Measurements from ENCODE around the gene COMT.
A peak's percentile ranks its signal among the peaks of the same experiment; 100 is the strongest.
"Not testable (repeated sequence)": the region's sequence is repeated elsewhere in the genome, so short reads cannot be mapped to it uniquely, and the experiment has no call there.

The COMT gene

DNA sequence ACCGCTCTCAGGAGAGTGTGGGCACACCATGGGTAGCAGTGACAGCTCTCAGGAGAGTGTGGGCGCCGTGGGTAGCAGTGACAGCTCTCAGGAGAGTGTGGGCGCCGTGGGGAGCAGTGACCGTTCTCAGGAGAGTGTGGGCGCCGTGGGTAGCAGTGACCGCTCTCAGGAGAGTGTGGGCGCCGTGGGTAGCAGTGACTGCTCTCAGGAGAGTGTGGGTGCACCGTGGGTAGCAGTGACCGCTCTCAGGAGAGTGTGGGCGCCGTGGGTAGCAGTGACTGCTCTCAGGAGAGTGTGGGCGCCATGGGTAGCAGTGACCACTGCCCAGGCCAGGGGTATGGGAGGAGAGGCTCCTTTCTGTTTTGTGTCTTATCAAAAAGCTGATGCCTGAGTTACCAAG lies 33.7 kb upstream of the COMT start:
- DNase-seq (ENCODE audit: low read depth in 1 of 2, low spot score in 1 of 2) = not testable (repeated sequence)

DNA sequence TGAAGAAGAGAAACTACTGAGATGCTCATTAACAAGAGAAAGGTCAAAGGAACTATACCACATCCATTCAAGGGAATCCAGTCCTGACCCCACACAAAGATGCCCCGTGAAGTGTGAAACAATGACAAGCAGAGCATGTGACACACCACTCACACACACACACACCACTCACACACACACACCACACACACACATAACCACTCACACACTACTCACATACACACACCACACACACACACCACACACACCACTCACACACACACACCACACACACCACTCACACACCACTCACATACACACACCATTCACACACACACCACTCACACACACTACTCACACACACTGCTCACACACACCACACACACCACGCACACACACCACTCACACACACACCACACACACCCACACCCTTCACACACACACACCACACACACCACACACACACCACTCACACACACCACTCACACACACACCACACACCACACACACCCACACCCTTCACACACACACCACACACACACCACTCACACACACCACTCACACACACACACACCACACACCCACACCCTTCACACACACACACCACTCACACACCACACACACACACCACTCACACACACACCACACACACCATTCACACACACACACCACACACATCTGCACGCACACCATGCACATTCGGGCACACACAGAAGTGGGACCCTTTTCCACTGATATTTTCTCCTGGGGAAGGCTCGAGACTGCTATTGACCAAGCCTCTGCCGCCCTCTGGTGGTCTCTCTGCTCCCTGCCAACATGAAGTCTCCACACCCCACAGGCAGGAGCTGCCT lies 32.0 kb upstream of the COMT start:
- peak; percentile 68 to 77 for DNase-seq (ENCODE audit: low read depth in 1 of 2, low spot score in 1 of 2)

DNA sequence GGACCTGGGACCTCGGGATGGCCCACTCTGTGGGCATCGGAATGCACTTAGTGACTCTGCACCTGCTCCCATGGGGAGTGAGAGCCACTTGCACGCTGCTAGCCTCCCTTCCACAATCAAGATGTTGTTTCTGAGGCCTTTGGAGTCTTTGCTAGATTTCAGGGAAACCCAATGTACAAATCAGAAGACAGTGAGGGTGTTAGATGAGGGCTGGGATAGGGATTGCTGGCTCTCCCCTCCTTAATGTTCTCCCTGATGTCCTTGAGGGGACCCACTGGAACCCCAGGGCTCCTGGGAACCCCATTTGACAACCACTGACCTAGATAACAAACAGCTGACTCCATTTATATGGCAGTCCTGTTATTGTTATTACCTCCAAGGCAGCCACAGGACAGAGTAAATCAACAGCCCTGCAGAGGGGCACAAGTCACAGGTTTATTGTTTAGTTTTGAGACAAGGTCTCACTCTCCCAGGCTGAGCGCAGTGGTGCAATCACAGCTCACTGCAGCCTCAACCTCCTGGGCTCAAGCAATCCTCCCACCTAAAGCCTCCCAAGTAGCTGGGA lies 31.3 kb upstream of the COMT start:
- DNase-seq (ENCODE audit: low read depth in 1 of 2, low spot score in 1 of 2) = no peak

DNA sequence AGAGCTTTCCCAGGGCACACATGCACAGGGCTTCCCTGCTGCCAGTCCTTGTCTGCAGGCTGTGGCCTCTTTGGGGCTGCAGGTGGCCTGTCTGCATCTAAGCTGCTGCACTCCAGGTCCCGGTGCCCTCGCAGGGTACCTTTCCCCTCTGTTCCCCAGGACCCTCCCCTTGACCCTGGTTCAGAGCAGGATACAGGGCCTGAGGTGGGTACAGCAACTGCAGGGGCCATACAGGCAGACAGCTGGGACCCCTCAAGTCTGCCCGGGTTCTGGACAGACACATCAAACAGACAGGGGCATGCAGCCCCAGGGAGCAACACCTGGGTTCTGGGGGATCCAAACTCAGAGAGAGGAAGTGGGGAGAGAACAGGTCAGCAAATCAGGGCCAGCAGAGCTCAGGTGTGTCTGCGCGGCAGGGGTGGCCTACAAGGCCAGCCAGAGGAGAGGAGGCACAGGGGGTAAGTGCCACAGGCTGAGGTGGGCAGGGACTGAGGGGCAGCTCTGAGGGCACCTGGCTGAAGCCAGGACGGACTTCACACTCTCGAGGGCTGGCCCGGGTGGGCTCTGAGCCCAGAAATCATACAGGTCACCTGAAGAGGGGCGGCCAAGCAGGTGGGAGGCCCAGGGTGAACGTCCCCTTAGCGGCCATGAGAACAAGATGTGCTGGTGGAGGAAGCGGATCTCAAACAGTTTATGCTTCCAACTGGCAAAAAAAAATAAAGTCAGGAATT lies 29.9 kb upstream of the COMT start:
- DNase-seq (ENCODE audit: low read depth in 1 of 2, low spot score in 1 of 2) = no peak

DNA sequence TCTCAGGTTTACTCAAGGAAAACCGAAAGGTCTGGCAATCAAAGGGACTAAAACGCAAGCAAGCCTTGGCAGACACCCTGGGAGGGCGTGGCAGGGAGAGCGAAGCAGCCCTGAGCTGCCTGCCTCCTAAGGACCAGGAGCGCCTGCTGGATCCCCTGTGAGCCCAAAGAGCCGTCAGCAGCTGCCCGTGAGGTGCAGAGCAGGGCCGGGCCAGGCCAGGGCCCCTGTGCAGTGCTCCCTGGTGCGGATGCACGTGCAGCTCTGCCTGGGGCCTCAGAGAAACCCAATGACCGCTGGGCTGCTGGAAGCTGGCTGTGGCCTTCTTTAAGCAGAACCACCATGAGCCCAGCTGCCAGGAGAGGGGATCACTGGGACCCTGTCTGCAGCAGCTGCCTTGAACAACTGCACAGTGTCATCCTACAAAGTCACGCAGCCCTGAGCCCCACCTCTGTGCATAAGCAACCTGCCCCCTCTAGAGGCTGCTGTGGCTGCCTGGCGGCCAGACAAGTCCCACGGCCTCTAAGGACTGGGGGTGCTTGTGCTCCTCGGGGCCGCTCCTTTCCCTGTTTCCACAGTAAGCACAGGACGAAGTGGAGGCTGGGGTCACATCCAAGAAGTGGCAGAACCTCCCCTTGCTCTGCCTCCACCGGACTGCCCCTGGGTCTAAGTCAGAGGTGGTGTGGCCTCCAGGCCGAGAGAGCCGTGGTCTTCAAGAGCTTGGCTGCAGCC lies 29.1 kb upstream of the COMT start:
- DNase-seq (ENCODE audit: low read depth in 1 of 2, low spot score in 1 of 2) = no peak

DNA sequence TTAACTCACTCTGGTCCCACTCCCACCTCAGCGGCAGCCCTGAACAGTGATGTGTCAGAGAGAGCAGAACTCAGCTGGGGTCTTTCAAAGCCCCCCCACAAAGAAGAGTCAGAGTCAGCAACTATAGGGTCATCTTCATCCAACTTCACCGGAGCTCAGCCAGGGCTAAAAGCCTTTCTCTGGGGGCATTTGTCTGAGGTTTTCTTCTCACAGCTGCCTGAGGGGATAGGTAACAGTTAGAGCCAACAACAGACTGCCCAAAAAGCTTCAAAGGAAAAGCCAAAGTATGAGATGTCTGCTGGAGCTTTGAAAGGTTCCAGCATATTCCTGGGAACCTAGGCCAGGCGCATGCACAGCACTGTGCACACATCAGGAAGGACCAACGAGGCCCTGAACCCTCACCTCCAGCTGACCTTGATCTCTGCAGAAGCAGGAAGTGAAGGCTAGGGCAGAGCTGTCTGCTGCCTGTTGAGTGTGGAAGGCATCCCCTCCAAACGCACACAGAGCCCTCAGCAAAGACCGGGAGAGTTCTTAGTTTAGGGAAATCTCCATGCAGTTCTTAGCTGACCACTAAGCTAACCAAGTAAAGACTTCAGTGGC lies 28.1 kb upstream of the COMT start:
- DNase-seq (ENCODE audit: low read depth in 1 of 2, low spot score in 1 of 2) = no peak

DNA sequence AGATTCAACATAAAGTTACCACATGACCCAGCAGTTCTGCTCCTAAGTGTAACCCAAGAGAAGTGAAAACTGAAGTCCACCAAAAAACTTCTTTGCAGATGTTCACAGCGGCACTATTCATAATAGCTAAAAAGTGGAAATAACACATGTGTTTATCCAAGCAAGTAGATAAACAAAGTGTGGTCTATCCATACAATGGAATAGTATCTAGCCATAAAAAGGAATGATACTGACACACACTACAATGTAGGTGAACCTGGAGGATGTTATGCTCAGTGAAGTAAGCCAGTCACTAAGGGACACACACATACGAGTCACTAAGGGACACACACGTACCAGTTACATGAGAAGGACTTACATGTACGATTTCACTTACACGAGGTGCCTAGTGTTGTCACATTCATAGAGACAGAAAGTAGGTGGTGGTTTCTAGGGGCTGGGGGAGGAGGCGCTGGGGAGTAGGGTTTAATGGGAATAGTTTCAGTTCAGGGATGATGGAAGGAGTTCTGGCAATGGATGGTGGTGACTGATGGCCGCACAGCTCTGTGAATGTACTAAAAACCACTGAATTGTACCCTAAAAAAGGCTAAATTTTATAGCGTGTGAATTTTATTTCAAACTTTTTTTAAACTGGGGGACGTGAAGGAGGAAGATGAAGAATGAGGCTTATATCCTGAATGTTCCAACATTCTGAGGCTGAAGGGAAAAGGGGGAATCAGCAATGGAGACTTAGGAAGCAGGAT lies 27.2 kb upstream of the COMT start:
- DNase-seq (ENCODE audit: low read depth in 1 of 2, low spot score in 1 of 2) = no peak

DNA sequence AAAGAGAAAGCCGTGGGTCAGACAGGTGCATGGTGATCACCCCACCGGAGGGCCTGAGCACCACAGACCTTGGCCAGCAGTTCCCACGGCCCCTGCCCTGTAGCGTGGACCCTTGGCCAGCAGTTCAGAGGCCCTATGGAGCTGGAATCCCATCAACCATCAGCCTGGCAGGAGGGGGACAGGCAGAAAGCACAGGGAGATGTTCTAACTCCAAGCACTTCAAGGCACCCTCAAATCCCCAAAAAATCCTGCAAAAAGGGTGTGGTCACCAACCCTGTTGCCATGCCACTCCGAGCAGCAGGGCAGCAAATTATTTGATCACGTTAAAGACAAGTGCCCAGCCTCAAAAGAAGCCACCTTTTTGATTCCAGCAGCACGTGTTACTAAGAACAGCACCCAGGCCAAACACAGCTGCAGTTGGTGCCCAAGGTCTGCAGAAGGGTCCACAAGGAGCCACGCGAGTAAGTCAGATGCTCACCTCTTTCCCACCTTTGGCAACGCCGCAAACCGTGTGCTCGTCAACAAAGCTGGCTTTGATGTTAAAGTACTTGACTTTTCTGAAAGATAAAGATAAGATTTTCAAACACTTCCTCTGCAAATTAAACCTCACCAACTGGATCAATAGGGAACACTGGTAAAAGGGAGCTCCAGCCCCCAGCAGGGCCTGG lies 26.2 kb upstream of the COMT start:
- no peak for DNase-seq (ENCODE audit: low read depth in 1 of 2, low spot score in 1 of 2)

DNA sequence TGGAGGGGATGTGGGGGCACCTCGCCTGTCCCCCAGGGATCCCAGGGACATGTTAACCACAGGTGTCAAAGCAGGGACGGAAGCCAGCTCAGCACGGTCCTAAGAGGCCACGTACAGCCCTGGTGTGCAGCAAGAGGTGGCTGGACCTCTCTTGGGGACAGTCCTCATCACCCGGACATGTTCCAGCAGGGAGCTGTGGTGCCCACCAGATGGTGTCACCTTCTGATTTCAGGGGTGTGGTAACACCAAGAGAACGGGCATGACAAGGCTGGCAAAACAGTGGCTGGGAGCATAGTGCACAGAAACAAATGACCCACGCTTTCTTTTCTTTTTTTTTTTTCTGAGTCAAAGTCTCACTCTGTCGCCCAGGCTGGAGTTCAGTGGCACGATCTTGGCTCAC lies 25.6 kb upstream of the COMT start:
- DNase-seq (ENCODE audit: low read depth in 1 of 2, low spot score in 1 of 2) = no peak

DNA sequence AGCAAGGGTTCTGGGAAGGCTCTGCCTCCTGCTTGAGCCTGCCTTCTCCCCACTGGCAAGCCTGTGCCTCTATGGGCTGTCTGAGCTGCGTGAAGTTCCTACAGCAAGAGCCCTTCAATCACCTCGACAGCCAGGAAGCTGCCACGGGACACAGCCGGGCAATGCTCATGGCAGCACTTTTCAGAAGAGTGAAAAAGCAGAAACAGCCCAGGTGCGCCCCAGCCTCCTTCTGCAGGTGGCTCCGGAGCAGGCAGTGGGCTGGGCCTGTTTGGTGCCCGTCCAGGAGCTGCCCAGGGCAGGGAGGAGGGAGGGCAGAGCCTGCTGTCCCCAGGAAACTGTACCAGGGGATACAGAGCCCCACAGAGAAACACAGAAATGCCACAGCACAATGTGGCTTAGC lies 24.6 kb upstream of the COMT start:
- DNase-seq (ENCODE audit: low read depth in 1 of 2, low spot score in 1 of 2) = no peak

DNA sequence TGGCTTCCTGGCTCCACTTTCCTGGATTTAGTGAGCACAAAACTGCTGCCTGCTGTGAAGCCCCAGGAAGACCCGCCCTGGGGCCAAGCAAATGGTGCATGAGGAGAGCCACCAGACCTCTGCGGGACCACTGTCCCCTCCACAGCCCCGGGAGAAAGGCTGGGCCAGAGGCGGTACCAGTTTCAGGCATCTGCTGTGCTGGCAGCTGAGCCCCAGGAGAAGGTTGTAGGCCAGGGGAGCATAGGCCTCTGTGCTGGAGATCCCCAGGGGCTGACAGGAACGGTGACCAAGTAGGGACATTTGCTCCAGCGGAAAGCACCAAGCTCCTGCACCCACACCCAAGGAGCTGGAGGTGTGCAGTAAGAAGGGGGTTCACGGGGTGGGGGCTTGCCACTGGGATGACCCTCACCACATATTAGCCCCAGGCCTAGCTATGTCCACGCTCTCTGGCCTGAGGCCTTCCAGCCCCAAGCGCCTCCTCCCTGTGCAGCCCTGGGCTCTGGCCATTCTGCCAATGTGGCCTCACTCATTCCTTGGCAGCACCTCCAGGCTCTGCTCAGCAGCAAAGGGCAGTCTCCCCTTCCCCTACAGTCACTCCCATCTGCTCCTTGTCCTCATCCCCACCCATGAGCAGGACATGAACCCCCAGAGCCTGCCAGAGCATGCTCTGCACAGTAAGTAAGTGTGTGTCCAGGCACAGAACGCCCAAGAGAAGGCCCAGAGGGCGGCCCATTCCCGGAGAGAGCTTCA lies 24.0 kb upstream of the COMT start:
- DNase-seq (ENCODE audit: low read depth in 1 of 2, low spot score in 1 of 2) = no peak

DNA sequence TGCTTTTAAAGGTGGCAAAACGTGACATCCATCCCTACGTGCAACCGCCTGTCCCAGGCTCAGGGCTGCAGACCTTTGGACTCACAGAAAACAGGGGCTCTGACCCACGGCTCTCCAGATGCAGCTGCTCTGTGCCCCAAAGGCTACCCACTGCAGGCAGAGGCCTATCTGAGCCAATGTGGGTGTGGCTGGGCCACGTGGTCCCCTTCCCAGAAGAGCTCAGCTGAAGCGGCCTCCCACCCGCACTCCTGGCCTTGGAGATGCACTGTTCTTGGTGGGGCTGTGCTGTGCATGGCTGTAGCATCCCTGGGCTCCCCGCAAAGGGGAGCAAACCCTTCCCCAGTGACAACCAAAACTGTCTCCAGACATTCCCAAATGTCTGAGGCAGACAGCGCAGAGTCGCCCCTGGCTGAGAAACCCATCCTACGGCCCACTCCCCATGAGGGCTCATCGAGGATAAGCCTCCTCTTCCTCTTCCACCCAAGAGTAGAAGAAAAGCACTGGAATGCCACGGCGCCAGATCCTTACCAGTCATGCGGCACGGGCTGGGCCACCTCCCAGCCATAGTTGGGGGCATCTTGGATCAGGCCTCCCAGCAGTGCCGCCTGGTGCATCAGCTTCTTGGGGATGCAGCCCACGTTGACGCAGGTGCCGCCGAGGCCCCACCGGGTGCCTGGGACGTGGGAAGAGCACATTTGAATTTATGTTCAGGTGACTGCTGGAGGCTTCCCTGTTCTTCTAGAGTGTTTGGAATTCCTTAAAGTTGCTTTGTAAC lies 23.1 kb upstream of the COMT start:
- DNase-seq (ENCODE audit: low read depth in 1 of 2, low spot score in 1 of 2) = no peak

DNA sequence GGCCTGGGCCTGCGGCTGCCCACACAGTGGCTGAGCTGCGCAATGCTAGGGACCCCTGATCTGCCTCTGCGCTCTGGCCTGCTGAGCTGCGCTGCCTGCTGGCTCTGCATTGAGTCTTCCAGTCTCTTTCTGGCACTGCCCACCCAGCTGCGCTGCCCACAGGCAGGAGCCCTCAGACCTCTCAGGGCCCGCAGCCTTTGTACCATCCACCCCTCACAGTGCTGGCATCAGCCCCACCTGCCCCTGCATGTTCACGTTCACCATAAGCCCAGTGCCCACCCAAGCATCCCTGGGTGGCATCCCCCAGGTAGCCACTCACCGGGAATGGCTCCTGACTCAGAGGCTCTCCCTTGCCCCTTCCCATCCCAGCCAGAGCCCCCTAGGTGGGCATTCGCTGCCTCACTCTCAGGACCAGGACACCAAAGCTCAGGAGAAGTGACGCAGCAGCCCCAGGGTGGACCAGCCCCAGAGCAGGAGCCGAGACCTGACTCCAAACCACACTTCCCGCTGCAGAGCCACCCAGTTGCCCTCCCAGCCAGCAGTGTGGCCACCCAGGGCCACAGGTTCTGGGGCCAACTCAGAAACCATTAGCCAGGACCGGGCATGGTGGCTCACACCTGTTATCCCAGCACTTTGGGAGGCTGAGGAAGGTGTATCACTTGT lies 21.7 kb upstream of the COMT start:
- DNase-seq (ENCODE audit: low read depth in 1 of 2, low spot score in 1 of 2) = no peak

DNA sequence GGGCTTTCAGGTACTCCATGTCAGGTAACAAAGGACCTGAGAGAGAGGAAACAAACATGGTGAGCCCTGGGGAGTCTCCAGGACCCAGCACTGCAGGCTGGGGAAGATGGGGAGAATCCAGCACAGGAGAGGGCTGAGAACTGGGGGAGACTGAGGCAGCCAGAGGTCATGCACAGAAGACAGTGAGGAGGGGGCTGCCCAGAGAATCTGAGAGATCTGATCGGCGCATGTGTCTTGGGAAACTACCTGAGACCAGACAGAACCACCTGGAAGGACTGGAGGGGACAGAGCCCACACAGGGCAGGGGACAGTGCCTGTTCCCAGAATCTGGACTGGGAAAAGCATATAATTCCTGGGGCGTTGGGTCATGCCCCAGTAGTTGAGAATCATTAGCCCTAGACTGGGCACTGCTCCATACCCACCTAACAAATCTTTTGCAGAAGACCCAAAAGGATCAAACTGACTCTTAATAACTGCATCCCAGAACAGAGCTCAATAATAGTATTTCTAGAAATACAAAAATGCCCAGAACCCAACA lies 20.0 kb upstream of the COMT start:
- DNase-seq (ENCODE audit: low read depth in 1 of 2, low spot score in 1 of 2) = no peak

DNA sequence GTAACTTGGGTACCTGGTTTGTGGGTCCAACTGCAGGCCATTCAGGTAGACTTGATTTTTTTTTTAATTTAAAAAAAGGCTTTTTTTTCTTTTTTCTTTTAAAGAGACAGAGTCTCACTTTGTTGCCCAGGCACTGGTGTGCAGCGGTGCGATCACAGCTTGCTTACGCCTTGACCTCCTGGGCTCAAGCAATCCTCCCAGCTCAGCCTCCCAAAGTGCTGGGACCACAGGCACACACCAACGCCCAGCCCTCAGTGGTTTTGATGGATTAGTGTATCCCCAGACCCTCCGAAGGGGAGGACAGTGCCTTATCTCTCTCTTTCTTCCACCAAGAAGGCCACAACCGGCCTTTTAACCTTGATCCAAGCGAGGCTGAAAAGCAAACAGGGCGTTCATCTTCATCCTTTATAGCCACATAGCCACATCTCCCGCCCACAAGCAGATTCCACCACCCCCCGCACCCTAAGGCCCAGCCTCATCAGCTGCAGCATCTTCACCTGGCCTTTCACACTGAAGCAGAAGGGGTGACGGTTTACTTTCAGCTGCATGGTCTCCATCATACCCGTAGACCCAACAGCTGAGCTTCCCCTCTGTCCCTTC lies 17.6 kb upstream of the COMT start:
- DNase-seq (ENCODE audit: low read depth in 1 of 2, low spot score in 1 of 2) = no peak

DNA sequence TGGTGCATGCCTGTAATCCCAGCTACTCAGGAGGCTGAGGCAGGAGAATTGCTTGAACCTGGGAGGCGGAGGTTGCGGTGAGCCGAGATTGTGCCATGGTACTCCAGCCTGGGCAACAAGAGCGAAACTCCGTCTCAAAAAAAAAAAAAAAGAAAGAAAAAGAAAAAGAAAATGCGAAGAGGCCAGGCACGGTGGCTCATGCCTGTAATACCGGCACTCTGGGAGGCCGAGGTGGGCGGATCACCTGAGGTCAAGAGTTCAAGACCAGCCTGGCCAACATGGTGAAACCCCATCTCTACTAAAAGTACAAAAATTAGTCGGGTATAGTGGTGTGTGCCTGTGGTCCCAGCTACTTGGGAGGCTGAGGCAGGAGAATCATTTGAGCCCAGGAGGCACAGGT lies 15.5 kb upstream of the COMT start:
- not testable (repeated sequence) for DNase-seq (ENCODE audit: low read depth in 1 of 2, low spot score in 1 of 2)

DNA sequence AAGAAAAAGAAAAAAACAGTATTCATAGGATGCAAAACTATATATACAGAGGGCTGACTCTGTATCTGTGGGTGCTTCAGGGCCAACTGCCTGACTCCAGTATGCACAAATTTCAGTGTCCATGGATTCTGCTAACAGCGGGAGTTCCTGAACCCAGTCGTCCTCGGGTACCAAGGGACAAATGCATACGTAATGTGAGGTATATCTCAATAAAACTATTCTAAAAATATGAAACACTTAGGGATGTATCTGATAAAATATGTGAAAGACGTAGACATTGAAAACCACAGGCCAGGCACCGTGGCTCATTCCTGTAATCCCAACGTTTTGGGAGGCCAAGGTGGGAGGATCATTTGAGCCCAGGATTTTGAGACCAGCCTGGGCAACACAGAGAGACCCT lies 13.9 kb upstream of the COMT start:
- DNase-seq (ENCODE audit: low read depth in 1 of 2, low spot score in 1 of 2) = no peak

All from activated T-helper 1 cell treated with anti-CD3 and anti-CD28 coated beads, Interleukin-2, amount 50 U/mL, for 16 hours (primary cell).